AML-193 (cell line): ENCODE data around the gene RNF31.

Source experiments
- DNase-seq, 2 experiments: peaks; one replicate each; lab custom pipeline; 2025; lab: John Stamatoyannopoulos, UW

The RNF31 gene

DNA sequence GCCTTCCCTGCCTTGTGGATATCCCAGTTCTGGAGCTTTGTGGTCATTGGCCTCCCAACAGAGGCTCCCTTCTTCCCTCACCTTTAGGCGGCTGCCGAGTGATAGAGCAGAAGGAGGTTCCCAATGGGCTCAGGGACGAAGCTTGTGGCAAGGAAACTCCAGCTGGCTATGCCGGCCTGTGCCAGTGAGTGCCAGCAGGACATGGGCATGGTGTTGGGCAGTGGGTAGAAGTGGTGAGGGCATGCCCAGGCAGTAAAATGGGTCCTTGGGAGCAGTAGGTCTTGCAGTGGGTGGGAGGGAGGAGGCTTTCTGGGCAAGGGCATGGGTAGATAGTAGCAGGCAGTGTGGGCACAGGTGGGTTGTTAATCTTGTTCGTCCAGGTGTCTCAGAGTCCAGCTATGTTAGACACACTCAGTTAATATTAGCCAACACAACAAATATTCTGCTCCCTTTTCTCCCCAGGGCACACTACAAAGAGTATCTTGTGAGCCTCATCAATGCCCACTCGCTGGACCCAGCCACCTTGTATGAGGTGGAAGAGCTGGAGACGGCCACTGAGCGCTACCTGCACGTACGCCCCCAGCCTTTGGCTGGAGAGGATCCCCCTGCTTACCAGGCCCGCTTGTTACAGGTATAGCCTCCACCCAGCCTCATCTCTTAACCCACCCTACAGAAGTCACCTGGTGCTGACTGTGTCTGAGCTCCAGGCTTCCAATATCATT lies 12.6 kb downstream of the RNF31 start:
- DNase-seq, result no peak

DNA sequence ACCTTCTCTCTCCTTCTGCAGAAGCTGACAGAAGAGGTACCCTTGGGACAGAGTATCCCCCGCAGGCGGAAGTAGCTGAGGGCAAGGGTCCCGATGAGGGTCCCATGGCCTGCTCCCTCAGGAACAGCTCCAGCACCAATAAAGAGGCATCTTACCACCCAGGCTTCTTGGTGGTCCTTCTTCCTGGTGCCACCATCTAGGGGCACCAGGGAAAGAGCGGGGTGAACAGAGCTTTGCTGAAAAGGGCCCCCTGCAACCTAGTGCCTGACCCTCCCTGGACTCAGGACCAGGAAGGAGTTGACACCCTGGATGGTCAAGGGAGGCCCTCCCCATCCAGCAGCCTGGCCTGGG lies 13.2 kb downstream of the RNF31 start:
- no peak for DNase-seq

DNA sequence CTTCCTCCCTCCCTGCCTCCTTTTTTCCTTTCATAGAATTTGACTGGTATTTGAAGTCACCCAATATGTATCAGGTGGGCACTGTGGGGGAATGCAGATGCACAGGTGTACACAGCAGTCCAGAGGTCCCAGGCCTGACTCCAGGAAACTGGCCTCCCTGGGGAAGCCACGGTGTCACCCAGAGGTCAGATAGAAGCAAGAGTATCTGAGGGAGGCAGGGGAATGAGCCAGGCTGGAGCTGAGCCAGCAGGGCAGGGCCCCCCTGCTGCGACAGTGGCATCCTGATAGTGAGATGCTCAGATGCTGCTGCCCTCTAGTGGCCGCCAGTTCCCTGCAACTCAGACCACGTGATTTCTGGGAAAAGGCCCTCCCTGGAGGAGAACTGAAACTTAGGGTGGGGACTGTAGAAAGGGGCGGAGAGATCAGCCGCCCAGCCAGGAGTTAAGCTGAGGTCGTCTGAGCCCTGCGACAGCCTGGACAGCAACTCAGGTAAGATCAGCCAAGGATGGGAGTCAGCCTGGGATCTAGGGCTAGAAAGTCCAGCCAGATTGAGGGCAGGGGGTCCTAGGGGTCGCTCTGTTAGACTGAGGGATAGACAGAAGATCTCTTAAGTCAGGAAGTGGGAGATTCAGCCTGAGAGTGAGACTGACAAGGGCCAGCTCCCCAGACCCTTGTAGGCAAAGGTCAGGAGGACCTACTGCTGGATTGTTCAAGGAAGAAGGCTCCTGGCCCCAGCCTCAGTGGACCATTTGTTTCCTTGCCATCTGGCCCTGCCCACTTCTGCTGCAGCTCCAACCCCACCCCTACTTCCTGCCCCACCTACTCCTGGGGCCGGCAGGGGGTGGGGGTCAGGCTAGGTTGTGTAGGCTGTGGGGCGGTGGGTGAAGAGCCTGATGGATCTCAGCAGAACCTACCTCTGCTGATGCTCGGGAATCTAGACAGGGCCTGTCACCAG lies 13.8 kb downstream of the RNF31 start, which contains the start of gene IRF9:
IRF9 (plus strand) TSS at position 416 of the 955 bp plus-strand sequence. CDS start 880 bp downstream, outside the sequence.
- DNase-seq, result peak; percentile 84 to 89

DNA sequence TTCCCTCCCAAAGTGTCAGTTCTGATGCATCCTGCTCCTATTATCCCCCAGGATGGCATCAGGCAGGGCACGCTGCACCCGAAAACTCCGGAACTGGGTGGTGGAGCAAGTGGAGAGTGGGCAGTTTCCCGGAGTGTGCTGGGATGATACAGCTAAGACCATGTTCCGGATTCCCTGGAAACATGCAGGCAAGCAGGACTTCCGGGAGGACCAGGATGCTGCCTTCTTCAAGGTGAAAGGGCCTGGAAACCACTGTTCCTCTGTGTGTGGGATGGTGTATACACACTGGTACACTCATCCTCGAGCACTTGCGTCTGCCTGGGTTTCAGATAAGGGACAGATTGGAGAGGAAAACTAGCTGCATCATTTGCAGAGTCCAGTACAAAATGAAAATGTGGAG lies 14.8 kb downstream of the RNF31 start:
- DNase-seq, result no peak

DNA sequence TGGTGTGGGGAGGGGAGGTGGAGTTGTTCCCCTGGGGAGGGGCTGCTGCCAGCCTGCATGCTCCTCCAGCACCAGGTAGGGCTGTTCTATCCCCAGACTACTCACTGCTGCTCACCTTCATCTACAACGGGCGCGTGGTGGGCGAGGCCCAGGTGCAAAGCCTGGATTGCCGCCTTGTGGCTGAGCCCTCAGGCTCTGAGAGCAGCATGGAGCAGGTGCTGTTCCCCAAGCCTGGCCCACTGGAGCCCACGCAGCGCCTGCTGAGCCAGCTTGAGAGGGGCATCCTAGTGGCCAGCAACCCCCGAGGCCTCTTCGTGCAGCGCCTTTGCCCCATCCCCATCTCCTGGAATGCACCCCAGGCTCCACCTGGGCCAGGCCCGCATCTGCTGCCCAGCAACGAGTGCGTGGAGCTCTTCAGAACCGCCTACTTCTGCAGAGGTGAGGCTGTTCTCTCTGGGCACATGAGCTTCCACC lies 17.3 kb downstream of the RNF31 start:
- no peak for DNase-seq

DNA sequence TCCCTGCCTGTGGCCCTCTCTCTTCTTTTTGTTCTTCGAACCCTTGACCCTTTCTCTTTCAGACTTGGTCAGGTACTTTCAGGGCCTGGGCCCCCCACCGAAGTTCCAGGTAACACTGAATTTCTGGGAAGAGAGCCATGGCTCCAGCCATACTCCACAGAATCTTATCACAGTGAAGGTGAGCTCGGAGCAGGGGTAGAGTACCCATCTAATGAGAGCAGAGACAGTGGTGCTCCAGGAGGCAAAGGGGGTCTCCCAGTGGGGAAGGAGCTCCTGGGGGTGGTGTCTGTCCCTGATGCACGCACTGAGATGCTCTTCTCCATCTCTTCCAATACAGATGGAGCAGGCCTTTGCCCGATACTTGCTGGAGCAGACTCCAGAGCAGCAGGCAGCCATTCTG lies 18.5 kb downstream of the RNF31 start:
- no peak for DNase-seq

DNA sequence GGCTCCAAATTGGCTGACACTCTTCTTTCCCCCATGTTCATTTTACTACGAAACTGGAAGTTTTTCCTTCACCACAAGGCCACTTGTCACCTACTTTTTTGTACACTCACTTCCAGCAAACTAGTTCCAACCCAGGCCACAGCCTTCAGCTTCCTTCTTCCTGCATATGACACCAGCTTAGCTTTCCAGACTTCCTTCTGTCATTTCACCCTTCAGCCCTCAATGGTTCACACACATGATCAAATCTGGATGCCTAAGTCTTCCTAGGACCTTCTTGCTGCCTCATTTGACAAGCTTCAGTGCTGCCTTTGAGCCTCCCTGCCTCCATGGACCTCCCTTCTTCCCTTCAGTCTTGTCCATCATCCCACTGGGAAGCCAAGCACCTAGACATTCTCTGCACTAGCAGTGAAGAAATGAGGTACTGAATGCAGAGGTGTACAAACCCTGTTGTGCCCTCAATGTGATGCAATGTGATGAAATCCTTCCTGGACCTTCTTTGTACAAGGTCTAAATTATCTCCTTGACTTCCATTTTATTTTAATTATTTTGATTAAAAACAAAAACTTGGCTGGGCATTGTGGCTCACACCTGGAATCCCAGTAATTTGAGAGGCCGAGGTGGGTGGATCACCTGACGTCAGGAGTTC lies 20.3 kb downstream of the RNF31 start:
- DNase-seq, result peak in 1 of 2 experiments; percentile 18

DNA sequence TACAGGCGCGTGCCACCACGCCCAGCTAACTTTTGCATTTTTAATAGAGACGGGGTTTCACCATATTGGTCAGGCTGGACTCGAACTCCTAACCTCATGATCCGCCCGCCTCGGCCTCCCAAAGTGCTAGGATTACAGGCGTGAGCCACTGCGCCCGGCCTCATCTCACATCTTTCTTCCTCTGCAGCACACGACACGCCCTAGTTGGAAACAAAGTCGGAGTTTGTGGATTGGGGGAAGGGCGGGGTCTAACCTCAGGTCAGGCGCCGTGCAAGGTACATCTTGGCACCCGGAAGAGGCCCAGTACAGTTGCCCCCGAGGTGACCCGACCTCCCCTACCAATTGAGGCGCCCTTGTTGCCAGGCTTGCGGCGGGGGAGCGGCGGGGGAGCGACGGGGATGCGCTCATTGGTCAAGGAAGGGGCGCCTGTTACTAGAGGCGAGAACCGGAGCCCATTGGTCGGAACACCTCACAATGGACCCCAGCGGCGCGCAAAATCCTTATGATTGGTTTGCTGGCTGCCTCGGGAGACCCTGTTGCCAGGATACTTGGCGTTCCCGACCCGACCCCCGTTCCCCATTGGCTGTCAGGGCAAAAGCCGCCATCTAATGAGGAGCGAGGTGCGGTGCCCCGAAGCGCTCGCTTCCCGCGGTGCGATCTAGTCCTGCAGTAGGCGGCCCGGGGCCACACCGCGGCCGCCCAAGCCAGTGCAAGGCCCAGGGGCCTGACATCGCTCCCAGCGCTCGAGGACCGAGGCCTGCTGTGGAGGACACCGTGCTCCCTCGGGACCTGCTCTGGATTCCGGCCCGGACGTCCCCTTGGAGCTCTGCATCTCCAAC lies 24.3 kb downstream of the RNF31 start, which contains the start of gene REC8:
REC8 (plus strand) TSS at position 659 of the 839 bp plus-strand sequence. CDS start 473 bp downstream, outside the sequence.
- DNase-seq, result peak; percentile 84 to 85

DNA sequence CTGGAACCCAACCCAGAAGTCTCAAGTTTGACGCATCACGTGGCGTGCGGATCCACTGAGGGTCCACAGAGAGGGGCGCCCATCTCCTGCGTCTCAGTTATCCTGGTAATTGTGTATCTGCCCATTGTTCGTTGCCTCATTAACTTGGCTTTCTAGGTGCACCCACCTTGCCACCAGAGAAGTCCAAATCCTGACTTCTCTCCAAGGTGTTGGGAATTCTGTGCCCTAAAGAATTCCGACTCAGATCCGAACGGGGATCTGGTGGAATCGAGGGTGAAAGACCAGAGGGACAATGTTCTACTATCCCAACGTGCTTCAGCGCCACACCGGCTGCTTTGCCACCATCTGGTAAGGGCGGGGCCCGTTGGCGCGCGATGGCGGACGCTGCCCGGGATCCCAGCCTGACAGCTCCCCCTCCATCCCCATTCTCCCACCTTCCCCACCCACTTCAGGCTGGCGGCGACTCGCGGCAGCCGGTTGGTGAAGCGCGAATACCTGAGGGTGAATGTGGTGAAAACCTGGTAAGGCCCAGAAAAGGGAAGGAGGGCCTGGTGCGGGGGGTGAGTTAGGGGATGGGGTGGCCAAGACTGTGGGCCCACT lies 25.1 kb downstream of the RNF31 start:
- no peak for DNase-seq

DNA sequence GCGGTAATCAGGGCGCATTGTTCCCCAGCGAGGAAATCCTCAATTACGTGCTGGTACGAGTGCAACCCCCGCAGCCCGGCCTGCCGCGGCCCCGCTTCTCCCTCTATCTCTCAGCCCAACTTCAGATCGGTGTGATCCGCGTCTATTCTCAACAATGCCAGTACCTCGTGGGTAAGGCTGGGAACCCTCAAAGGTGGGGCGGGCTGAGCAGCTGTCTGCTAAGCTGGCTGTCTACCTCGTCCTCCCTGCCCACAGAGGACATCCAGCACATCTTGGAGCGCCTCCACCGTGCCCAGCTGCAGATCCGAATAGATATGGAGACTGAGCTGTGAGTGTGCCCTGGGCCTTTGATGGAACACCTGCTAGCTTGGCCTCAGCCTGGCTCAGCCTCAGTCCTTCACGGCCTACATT lies 25.6 kb downstream of the RNF31 start:
- DNase-seq, result no peak

DNA sequence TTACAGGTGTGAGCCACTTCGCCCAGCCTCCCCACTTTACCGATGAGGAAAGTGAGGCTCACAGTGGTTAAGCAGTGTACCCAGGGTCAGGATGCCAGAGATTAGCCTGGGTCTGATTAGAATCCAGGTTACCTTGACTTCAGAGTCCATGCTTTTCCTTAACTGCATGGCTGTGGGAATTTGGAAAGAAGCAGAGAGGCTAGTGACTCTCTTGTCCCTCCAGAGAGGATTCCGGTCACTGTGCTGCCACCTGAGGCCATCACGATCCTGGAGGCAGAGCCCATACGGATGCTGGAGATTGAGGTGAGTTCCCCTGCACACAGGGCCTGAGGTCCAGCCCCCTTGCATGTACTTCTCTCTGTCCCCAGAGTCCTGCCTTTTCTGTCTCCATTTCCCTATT lies 29.3 kb downstream of the RNF31 start:
- no peak for DNase-seq

DNA sequence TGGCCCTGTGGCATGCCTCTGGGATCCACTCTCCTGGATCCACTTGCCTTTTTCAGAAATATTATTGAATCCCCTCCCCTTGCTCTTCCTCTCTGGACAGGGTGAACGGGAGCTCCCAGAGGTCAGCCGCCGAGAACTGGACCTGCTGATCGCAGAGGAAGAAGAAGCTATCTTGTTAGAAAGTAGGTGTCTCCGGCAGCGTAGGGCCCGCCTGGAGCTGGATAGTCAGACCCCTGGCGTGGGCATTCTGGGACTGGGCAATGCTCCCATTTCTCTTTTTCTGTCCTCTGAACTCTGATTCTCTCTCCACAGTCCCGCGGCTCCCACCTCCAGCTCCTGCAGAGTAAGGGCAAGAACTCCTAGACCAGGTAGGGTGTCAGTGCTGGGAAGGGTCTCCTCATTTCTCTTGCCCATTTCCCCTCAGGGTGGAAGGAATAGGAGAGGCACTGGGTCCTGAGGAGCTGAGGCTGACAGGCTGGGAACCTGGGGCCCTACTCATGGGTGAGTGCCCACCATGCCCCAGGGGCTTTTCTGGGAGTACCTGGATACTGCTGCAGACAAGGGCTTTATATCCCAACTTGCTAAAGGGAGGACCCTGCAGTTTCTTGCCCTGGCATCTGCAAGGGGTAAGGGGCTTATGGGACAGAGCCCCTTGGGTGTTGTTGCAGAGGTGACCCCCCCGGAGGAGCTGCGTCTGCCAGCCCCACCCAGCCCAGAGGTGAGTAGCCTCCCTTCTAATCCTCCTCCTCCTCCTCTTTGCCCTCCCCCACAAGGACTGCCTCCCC lies 29.9 kb downstream of the RNF31 start:
- DNase-seq, result no peak

DNA sequence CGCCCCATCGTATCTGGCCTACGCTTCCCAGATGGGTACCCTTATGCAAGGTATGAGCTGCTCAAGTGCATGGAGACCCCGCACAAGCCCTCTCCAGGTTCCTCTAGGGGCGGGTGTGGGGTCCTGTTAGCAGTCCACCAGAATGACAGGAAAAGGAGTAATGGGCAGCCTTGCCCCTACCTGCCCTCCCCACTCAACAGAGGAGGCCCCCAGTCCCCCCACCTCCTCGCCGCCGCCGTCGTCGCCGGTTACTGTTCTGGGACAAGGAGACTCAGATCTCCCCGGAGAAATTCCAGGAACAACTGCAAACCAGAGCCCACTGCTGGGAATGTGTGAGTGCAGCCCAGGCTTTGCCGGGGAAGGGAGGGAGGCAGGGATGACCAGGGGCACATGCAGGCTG lies 30.6 kb downstream of the RNF31 start:
- DNase-seq, result no peak

DNA sequence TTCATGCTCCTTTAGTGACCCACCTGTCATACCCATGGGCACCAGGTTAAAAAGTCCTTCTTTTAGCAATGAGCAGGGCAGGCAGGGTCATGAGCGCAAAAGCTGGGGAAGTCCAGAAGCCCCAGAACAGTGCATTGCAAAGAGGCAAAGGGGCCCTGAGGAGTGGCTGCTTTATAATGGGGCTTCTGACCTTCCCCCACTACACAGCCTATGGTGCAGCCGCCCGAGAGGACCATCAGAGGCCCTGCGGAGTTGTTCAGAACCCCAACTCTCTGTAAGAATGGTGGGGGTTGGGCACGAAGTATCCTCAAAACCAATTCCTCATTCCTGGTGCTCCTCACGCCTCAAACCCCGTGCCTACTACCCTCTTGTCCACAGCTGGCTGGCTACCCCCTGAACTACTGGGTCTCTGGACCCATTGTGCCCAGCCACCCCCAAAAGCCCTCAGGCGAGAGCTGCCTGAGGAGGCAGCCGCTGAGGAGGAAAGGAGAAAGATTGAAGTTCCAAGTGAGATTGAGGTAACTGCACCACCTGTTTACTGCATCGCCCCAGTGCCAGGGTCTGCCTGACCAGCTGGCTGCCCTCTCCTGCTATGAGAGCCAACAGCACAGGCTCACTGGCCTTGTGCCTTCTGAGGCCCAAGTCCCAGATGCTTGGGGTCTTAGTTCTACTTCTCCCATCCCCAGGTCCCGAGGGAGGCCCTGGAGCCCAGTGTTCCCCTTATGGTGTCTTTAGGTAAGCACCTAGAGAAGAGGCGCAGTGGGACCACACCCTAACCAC lies 31.3 kb downstream of the RNF31 start:
- no peak for DNase-seq

DNA sequence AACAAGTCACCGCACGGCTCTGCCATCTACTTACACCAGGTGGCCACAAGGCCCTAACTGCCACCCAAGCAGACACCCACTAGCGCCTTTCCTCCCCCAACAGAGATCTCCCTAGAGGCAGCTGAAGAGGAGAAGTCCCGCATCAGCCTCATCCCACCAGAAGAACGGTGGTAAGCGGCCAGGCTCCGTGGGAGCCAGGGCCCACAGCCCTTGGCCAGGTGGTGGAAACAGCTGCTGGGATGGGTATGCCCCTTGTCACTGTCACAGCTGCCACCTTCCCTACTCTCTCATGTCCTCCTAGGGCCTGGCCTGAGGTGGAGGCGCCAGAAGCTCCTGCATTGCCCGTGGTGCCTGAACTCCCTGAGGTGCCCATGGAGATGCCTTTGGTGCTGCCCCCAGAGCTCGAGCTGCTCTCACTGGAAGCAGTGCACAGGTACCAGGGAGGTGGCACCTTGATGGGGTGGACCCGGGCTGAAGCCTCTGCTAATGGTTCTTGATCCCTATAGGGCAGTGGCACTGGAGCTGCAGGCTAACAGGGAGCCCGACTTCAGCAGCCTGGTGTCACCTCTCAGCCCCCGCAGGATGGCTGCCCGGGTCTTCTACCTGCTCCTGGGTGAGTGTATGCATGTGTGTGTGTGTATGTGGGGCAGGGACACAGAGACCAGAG lies 32.1 kb downstream of the RNF31 start:
- no peak for DNase-seq

DNA sequence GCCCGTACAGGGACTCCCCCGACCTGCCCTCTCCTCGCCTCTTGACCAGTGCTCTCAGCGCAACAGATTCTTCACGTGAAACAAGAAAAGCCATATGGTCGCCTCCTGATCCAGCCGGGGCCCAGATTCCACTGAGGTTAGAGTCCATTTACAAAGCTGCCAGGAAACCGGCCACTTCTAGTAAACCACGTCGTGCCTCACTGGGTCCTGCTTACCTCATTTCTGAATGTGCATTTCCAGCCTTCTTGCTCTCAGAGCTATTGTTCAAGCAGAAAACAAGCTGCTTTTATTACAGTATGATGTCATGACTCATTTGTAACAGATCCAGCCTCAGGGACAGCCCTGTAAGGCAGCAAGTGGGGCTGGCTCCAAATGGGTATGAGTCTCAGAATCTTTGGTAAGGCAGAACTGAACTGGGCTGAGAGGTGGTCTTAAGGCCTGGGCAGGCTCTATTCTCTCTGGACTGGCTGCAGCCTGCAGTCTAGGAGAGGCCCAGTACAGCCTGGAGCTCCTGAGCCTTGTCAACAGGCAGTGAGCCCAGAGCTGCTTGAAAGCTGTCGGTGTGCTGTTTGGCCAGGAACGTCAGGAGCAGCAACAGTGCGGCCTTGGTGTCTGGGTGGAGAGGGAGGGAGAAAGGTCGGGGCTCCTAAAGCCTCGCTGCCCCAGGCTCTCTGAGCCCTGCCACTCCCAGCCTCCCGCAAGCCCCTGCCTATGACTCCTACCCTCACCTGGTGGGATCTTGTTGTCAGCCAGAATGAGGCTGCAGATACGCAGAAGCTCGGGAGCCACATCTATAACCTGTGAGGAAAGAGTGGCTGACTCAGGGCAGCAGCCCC lies 32.9 kb downstream of the RNF31 start:
- no peak for DNase-seq

DNA sequence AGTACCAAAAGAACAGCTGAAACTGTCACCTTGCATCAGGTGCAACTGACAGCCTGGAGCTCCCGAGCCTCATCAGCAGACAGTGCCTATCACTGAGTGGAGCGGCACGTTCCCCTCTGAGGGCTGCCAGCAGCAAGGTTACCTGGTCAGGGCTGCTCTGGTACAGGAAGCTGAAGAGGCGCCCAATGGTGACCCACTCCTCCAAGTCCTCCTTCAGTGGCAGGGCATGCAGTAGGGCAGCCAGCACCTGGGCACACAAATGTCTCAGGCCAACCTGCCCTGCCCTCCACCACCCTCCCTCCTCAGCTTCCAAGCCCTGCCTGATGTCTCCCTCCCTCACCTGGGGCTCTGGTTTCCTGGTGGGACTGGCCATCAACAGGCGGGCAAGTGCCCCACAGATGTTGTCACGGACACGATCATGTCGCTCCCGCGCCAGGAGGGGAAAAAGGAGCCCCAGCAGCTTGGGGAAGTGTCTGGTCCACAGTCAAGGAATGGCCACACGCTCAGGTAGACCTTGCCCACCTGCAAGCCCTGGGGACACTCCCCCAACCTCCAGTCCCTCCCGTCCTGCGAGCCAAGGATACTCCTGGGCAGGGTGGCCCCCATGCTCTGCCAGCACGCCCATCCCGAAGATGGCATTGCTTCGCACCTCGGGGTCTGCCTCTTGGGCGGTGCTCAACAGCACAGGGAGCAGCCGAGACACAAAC lies 34.2 kb downstream of the RNF31 start:
- DNase-seq, result no peak
